Measurements from ENCODE around the gene ELL3. TPM values are rescaled to one million over a fixed set of nuclear protein-coding genes. Genes with fewer than 3 reads are reported as not detected.

Gene ELL3
- total and polyA plus RNA-seq, 10 of the 15 experiments (the other 5 are each of a cell fraction or from before 2014, with no cell fraction given): 12.9 to 30.3 (median 20.2) TPM

- H3K79me2 ChIP-seq (ENCODE audit: control insufficient read depth, insufficient read depth, low read length): peaks cover 19% of the 10 kb centered on the region
- DNase-seq (ENCODE audit: low read depth, low spot score) (peak; percentile 55), FAIRE-seq (peak; percentile 95), ATAC-seq (peak; percentile 93)
- in situ Hi-C loops (cut with MboI) (loop anchor here (5.0 kb wide), 1 partner anchor 48 kb away; no protein-coding TSS in a partner anchor), intact Hi-C loops (cut with micrococcal nuclease; ENCODE audit: unreplicated experiment) (loop anchor here (1.0 to 2.0 kb wide), 2 partner anchors 8 to 28 kb away; partner anchors contain the start of gene SERF2)
- peak within 1 kb of the TSS; percentile 75 for H3K27ac ChIP-seq (ENCODE audit: control insufficient read depth, insufficient read depth)
- peaks cover 3 to 29% of the 10 kb centered on the region in 2 experiments for H3K36me3 ChIP-seq (ENCODE audit: control insufficient read depth in 2 of 2, insufficient read depth in 2 of 2, low read length in 1 of 2)
- POLR2A ChIA-PET: interaction anchor here (0.5 to 4.6 kb wide), 15 partner anchors 8 to 304 kb away, joined by 3 to 41 read pairs (median 6); partner anchors contain the start of genes ELL3, MFAP1 and SERF2
- RAD21 ChIA-PET (ENCODE audit: unreplicated experiment): interaction anchor here (0.9 to 4.3 kb wide), 8 partner anchors 8 to 51 kb away, joined by 3 to 19 read pairs (median 10); partner anchors contain the start of genes ELL3 and MFAP1
- peak within 1 kb of the TSS; percentile 53 for H2AFZ ChIP-seq (ENCODE audit: control insufficient read depth, low read depth, low read length)
- peak within 1 kb of the TSS; percentile 78 for H3K4me3 ChIP-seq
- BruUV-seq (replicated peaks): TSS peak; percentile 46
- SMC1A ChIA-PET (ENCODE audit: uncharacterized antibody, unreplicated experiment): interaction anchor here (0.7 to 2.5 kb wide), 10 partner anchors 8 to 68 kb away, joined by 3 to 18 read pairs (median 4); partner anchors contain the start of genes ELL3, MFAP1, SERF2 and WDR76
- CTCF ChIA-PET: interaction anchor here (0.9 to 1.9 kb wide), 7 partner anchors 8 to 51 kb away, joined by 3 to 9 read pairs (median 6); partner anchors contain the start of gene ELL3
- no peaks in the 10 kb centered on the region for H3K27me3 ChIP-seq (replicated peaks in 1 of 2; ENCODE audit: control insufficient read depth in 2 of 2, insufficient read depth in 2 of 2, low read length in 1 of 2)
- no peaks in the 10 kb centered on the region for H4K20me1 ChIP-seq (ENCODE audit: control insufficient read depth, insufficient read depth)
- peak within 1 kb of the TSS; percentile 87 for H3K9ac ChIP-seq (ENCODE audit: control insufficient read depth, insufficient read depth, low read length)
- H3K9me3 ChIP-seq (replicated peaks; ENCODE audit: control insufficient read depth, insufficient read depth, low read length): no peaks in the 10 kb centered on the region
- WGBS (ENCODE audit: insufficient coverage, insufficient replicate concordance, low lambda C conversion rate, missing lambda C conversion rate): 2% methylated on average over 41 of the region's 44 CpGs
- peaks cover 24% of the 10 kb centered on the region for H3K4me1 ChIP-seq (ENCODE audit: control insufficient read depth, insufficient read depth, low read length)
- peak within 1 kb of the TSS; percentile 52 for H3K4me2 ChIP-seq (ENCODE audit: control insufficient read depth, insufficient read depth)
- TF ChIP-seq HCFC1 (IDR thresholded peaks at IDR 0.05; ENCODE audit: low read length) (0 out of 2 replicates have a peak, but pooled peaks have one; percentile 28), TAF1 (IDR thresholded peaks at IDR 0.05; ENCODE audit: borderline replicate concordance, low read depth, low read length) (peak; percentile 88), HDGF (IDR thresholded peaks at IDR 0.05) (peak; percentile 77; the same call in 1 of the 2 replicates), POLR2AphosphoS2 (IDR thresholded peaks at IDR 0.05; ENCODE audit: low read depth, low read length) (peak; percentile 85; the same call in 1 of the 2 replicates), E2F8 (IDR thresholded peaks at IDR 0.05; ENCODE audit: low read depth, partially characterized antibody) (peak; percentile 90), RELB (IDR thresholded peaks at IDR 0.05; ENCODE audit: low read depth) (peak; percentile 85), HSF1 (IDR thresholded peaks at IDR 0.05; ENCODE audit: low read depth, low read length) (peak; percentile 96), PAX5 (IDR thresholded peaks at IDR 0.05; ENCODE audit: borderline replicate concordance, low read depth, low read length) (peak; percentile 34; the same call in 1 of the 2 replicates), MTA2 (IDR thresholded peaks at IDR 0.05; ENCODE audit: low read depth) (peak; percentile 7; the same call in 1 of the 2 replicates), ZBTB4 (CRISPR knock-in tag; IDR thresholded peaks at IDR 0.05) (no peak), TCF12 (IDR thresholded peaks at IDR 0.05; ENCODE audit: low read depth, low read length) (peak; percentile 58; the same call in 1 of the 2 replicates), CHD4 (IDR thresholded peaks at IDR 0.05) (no peak)
Observed at GRCh38 chr15:43800286-43801141, 23.7 kb upstream of the ELL3 start, which contains the start of gene HYPK. Gene HYPK, plus strand, starts transcription at chr15:43800599. Its CDS starts 24 bp downstream, at chr15:43800623.

All from GM12878 (cell line).